Neural cell (in vitro differentiated cells): ENCODE results near the gene RUFY3. TPM values are rescaled to one million over a fixed set of nuclear protein-coding genes. Genes with fewer than 3 reads are reported as not detected.

Experiments
- H2AFZ ChIP-seq: fragments of 200-600, 300-800 bp; sonication (generic), shearing (Covaris generic); 2 replicates; pipeline ENCODE4 v1.6.0; 2014; ENCODE audit warnings: low read depth, mild to moderate bottlenecking, antibody characterized with exemption, low read length, moderate library complexity
- H3F3A ChIP-seq: fragments of 200-600 bp; shearing (Covaris generic); 2 replicates; pipeline ENCODE4 v1.6.1; 2016; ENCODE audit warnings: mild to moderate bottlenecking, moderate library complexity, mixed read lengths, antibody characterized with exemption, low read length; ENCODE audit not compliant: insufficient read depth, poor library complexity, severe bottlenecking
- H3K27ac ChIP-seq: fragments of 200-600, 300-800 bp; sonication (generic), shearing (Covaris generic); 2 replicates; pipeline ENCODE4 v1.5.1; 2014; ENCODE audit warnings: mild to moderate bottlenecking, low read length, moderate library complexity
- H3K27me3 ChIP-seq: fragments of 300-800, 200-600 bp; sonication (generic), shearing (Covaris generic); 2 replicates; pipeline ENCODE4 v1.6.0; 2014; ENCODE audit warnings: mild to moderate bottlenecking, low read depth, low read length, moderate library complexity; ENCODE audit not compliant: insufficient read depth
- H3K36me3 ChIP-seq: fragments of 300-800, 200-600 bp; sonication (generic), shearing (Covaris generic); 2 replicates; pipeline ENCODE4 v1.5.1; 2014; ENCODE audit warnings: mild to moderate bottlenecking, antibody characterized with exemption, low read length, moderate library complexity; ENCODE audit not compliant: insufficient read depth
- H3K4me2 ChIP-seq: fragments of 300-800, 200-600 bp; sonication (generic), shearing (Covaris generic); 2 replicates; pipeline ENCODE4 v1.6.0; 2014; ENCODE audit warnings: mild to moderate bottlenecking, low read length
- H3K4me3 ChIP-seq: fragments of 300-800, 200-600 bp; sonication (generic), shearing (Covaris generic); 2 replicates; pipeline ENCODE4 v1.5.1; 2014; ENCODE audit warnings: mild to moderate bottlenecking, low read length, moderate library complexity
- H3K79me2 ChIP-seq: fragments of 200-600 bp; shearing (Covaris generic); replicated peaks from 2 replicates; pipeline ENCODE4 v1.6.0; 2014; ENCODE audit warnings: mild to moderate bottlenecking, low read length, moderate library complexity; ENCODE audit not compliant: insufficient read depth
- H3K9ac ChIP-seq: fragments of 300-800, 200-600 bp; sonication (generic), shearing (Covaris generic); 2 replicates; pipeline ENCODE4 v1.6.1; 2016; ENCODE audit warnings: mild to moderate bottlenecking, low read length, mixed read lengths
- H3K9me2 ChIP-seq: fragments of 200-600 bp; shearing (Covaris generic); 2 replicates; pipeline ENCODE4 v1.6.1; 2016; ENCODE audit warnings: mild to moderate bottlenecking, low read length, mixed read lengths; ENCODE audit not compliant: insufficient read depth
- H3K9me3 ChIP-seq: fragments of 200-600, 300-800 bp; sonication (generic), shearing (Covaris generic); 2 replicates; pipeline ENCODE4 v1.6.1; 2016; ENCODE audit warnings: mild to moderate bottlenecking, mixed run types, low read length, moderate library complexity, mixed read lengths
- H4K20me1 ChIP-seq: fragments of 200-600 bp; shearing (Covaris generic); 2 replicates; pipeline ENCODE4 v1.6.1; 2016; ENCODE audit warnings: mild to moderate bottlenecking, mixed run types; ENCODE audit not compliant: insufficient read depth
- CTCF ChIP-seq: fragments of 450-650 bp; IDR thresholded peaks from 2 replicates; pipeline ENCODE4 v1.5.1; 2014; ENCODE audit warnings: antibody characterized with exemption, mild to moderate bottlenecking, moderate library complexity; ENCODE audit not compliant: poor library complexity, severe bottlenecking
- EP300 ChIP-seq: fragments of 450-650 bp; conservative IDR thresholded peaks from 2 replicates; pipeline ENCODE4 v1.6.1; 2014; ENCODE audit warnings: antibody characterized with exemption, mild to moderate bottlenecking, moderate library complexity; ENCODE audit not compliant: poor library complexity, severe bottlenecking
- EZH2 ChIP-seq: fragments of 200-600, 300-800 bp; shearing (Covaris generic), sonication (generic); IDR thresholded peaks from 2 replicates; pipeline ENCODE4 v1.6.1; 2014; ENCODE audit warnings: antibody characterized with exemption, low read length, borderline replicate concordance, mild to moderate bottlenecking; ENCODE audit not compliant: insufficient read depth, poor library complexity, severe bottlenecking
- MXI1 ChIP-seq: fragments of 450-650 bp; conservative IDR thresholded peaks from 2 replicates; pipeline ENCODE4 v1.6.1; 2014; ENCODE audit warnings: antibody characterized with exemption, mild to moderate bottlenecking; ENCODE audit not compliant: poor library complexity, severe bottlenecking
- POLR2AphosphoS5 ChIP-seq: IDR thresholded peaks from 2 replicates; pipeline ENCODE4 v1.6.1; 2012
- RAD21 ChIP-seq: fragments of 450-650 bp; conservative IDR thresholded peaks from 2 replicates; pipeline ENCODE4 v1.6.1; 2014; ENCODE audit warnings: antibody characterized with exemption, mild to moderate bottlenecking, moderate library complexity
- REST ChIP-seq: IDR thresholded peaks from 2 replicates; pipeline ENCODE4 v1.6.1; 2012; ENCODE audit warnings: borderline replicate concordance
- SMC3 ChIP-seq: fragments of 450-650 bp; conservative IDR thresholded peaks from 2 replicates; pipeline ENCODE4 v1.6.1; 2014; ENCODE audit warnings: antibody characterized with exemption, mild to moderate bottlenecking, moderate library complexity; ENCODE audit not compliant: poor library complexity
- TAF1 ChIP-seq: IDR thresholded peaks from 2 replicates; pipeline ENCODE4 v1.6.1; 2012; ENCODE audit warnings: low read depth
- polyA plus RNA-seq: library from polyadenylated mRNA; depleted of rRNA; stranded (reverse); fragments of >200 nt; gene quantifications from 2 replicates; pipeline ENCODE4 v1.2.3, GENCODE V29; 2014

RUFY3 gene
- polyA plus RNA-seq, 1 donor from 2014 or later = 414 TPM

DNA sequence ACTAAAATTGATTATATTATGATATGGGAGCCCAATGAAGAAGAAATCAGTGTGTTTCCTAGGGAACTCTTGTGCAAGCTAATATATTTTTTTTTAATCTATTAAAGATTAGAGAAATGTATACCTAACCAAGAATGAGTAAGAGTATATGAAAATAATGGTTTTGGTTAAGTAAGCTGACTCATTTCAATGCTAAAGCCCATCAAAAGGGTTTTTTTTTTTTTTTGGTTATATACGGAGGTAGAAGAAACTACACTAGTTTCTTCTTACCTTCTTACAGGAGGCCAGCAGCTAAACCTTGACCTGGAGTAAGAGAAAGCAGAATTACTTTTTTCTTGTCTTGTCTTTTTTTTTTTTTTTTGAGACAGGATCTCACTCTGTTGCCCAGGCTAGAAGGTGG is 27.5 kb downstream of the RUFY3 start:
- H3K27me3 ChIP-seq = no peaks in the 10 kb centered on the region
- H4K20me1 ChIP-seq = peaks cover 3% of the 10 kb centered on the region
- H3K9ac ChIP-seq = no peak overlapping the region
- peaks cover 65% of the 10 kb centered on the region for H3K79me2 ChIP-seq
- H3K9me2 ChIP-seq = no peaks in the 10 kb centered on the region
- TF ChIP-seq POLR2AphosphoS5 (no peak), TAF1 (no peak), EZH2 (no peak), RAD21 (no peak), SMC3 (no peak), MXI1 (no peak), REST (no peak), EP300 (no peak), CTCF (no peak)
- no peaks in the 10 kb centered on the region for H3F3A ChIP-seq
- peaks cover 15% of the 10 kb centered on the region for H3K36me3 ChIP-seq
- no peak overlapping the region for H3K4me2 ChIP-seq
- no peak overlapping the region for H3K4me3 ChIP-seq
- H3K27ac ChIP-seq = no peak overlapping the region
- no peaks in the 10 kb centered on the region for H3K9me3 ChIP-seq
- H2AFZ ChIP-seq = no peak overlapping the region

- Histone ChIP-seq H3K27me3 (no peaks in the 10 kb centered on the region), H3K27ac (no peak overlapping the region), H4K20me1 (peaks cover 3% of the 10 kb centered on the region), H3K36me3 (peaks cover 7% of the 10 kb centered on the region), H3K9me3 (no peaks in the 10 kb centered on the region), H3K79me2 (peaks cover 58% of the 10 kb centered on the region), H3F3A (no peaks in the 10 kb centered on the region), H3K9me2 (no peaks in the 10 kb centered on the region), H3K4me3 (no peak overlapping the region), H3K9ac (no peak overlapping the region), H2AFZ (no peak overlapping the region), H3K4me2 (no peak overlapping the region)
- TF ChIP-seq TAF1 = no peak
- TF ChIP-seq POLR2AphosphoS5 = no peak
- TF ChIP-seq RAD21 = no peak
- TF ChIP-seq EP300 = no peak
- TF ChIP-seq SMC3 = no peak
- TF ChIP-seq REST = no peak
- TF ChIP-seq MXI1 = no peak
- TF ChIP-seq CTCF = no peak
- no peak for TF ChIP-seq EZH2
These were observed 30.5 kb downstream of the RUFY3 start for GRCh38 chr4:70752236-70752635.
